GM19099 (cell line): Measurements from ENCODE around the gene ACP2.

Source experiments
- POLR2A ChIP-seq: IDR thresholded peaks from 3 replicates; pipeline ENCODE4 v1.6.1; 2011; ENCODE audit warnings: low read depth; ENCODE audit not compliant: insufficient read length; ENCODE audit errors: extremely low read depth

Gene ACP2

GRCh38 chr11:47248664-47249377 is at the start of gene ACP2:
TSS of gene ACP2 (minus strand) at chr11:47248814. CDS start at chr11:47248789, 25 bp downstream.
- peak; percentile 88 for TF ChIP-seq POLR2A

- no peak for TF ChIP-seq POLR2A
Measured at GRCh38 chr11:47296045-47296444, 47.4 kb upstream of the ACP2 start.

- no peak for TF ChIP-seq POLR2A
Measured at GRCh38 chr11:47295385-47295784, 46.8 kb upstream of the ACP2 start.

GRCh38 chr11:47289856-47290255 is 41.2 kb upstream of the ACP2 start:
- TF ChIP-seq POLR2A, result no peak

GRCh38 chr11:47288066-47288465 is 39.5 kb upstream of the ACP2 start:
- no peak for TF ChIP-seq POLR2A

- TF ChIP-seq POLR2A, result no peak
Measured at GRCh38 chr11:47285969-47286770, 37.6 kb upstream of the ACP2 start.

GRCh38 chr11:47284151-47284550 is 35.5 kb upstream of the ACP2 start:
- TF ChIP-seq POLR2A, result no peak

- TF ChIP-seq POLR2A, result no peak
Measured at GRCh38 chr11:47282462-47282861, 33.8 kb upstream of the ACP2 start.

- no peak for TF ChIP-seq POLR2A
Measured at GRCh38 chr11:47280860-47281259, 32.2 kb upstream of the ACP2 start.

- TF ChIP-seq POLR2A, result no peak
Measured at GRCh38 chr11:47280099-47280498, 31.5 kb upstream of the ACP2 start.

- no peak for TF ChIP-seq POLR2A
Measured at GRCh38 chr11:47278769-47279168, 30.2 kb upstream of the ACP2 start.

- TF ChIP-seq POLR2A, result no peak
Measured at GRCh38 chr11:47278058-47278457, 29.4 kb upstream of the ACP2 start.

GRCh38 chr11:47276923-47277322 is 28.3 kb upstream of the ACP2 start:
- no peak for TF ChIP-seq POLR2A

GRCh38 chr11:47274495-47275235 is 26.1 kb upstream of the ACP2 start:
- TF ChIP-seq POLR2A, result no peak

GRCh38 chr11:47272706-47273105 is 24.1 kb upstream of the ACP2 start:
- no peak for TF ChIP-seq POLR2A
